SH-SY5Y (cell line): ENCODE measurements around the gene WWOX.

ENCODE experiments used
- GATA2 ChIP-seq: IDR thresholded peaks from 2 replicates; pipeline ENCODE4 v1.6.1; 2011; ENCODE audit warnings: mild to moderate bottlenecking, low read depth, low read length
- GATA3 ChIP-seq: IDR thresholded peaks from 2 replicates; pipeline ENCODE4 v1.6.1; 2011; ENCODE audit warnings: low read depth, mild to moderate bottlenecking, low read length, moderate library complexity

DNA sequence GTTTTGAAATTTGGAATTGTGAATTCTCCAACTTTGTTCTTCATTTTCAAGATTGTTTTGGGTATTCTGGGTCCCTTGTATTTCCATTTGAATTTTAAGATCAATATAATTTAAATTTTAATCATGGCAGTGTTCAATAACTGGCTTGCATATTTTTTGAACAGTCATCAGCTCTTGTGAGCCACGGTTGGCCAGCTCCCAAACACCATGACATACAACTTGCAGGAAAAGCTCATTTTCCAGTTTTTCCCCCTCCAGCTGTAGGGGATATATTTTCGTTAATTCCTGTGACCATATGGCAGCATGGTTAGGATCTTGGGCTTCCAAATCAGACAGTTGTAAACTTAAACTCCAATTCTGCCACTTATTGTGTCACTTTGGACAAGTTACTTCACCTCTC lies 690.1 kb downstream of the WWOX start:
- no peak for TF ChIP-seq GATA2
- no peak for TF ChIP-seq GATA3
